Thoracic aorta (tissue), 2 donors: Measurements from ENCODE around the gene L1TD1. TPM values are rescaled to one million over a fixed set of nuclear protein-coding genes. Genes with fewer than 3 reads are reported as not detected.

Experiments used
- ATAC-seq: fragments of 150-250 bp; one replicate; pipeline ENCODE4 v1.8.0; 2017; ENCODE audit warnings: low read depth; ENCODE audit not compliant: insufficient number of reproducible peaks, low FRiP score
- DNase-seq: peaks from one replicate; pipeline ENCODE4 v3.0.0-alpha.2; 2020; ENCODE audit warnings: low spot score
- H3K27ac ChIP-seq, 2 donors: fragments of 200-600 bp; sonication (generic); 1 replicate in 1 of 2; 2 replicates in 1 of 2; pipeline ENCODE4 v1.5.1; 2016; ENCODE audit warnings: mild to moderate bottlenecking in 2 of 2, moderate library complexity in 2 of 2
- H3K27me3 ChIP-seq: fragments of 200-600 bp; sonication (generic); replicated peaks from 2 replicates; pipeline ENCODE4 v1.6.0; 2016; ENCODE audit warnings: mild to moderate bottlenecking; ENCODE audit not compliant: insufficient read depth
- H3K36me3 ChIP-seq: fragments of 200-600 bp; sonication (generic); one replicate; pipeline ENCODE4 v1.5.1; 2016
- H3K4me1 ChIP-seq, 2 donors: fragments of 200-600 bp; sonication (generic); 1 replicate in 1 of 2; 2 replicates in 1 of 2; pipeline versions ENCODE4 v1.5.1 to v1.6.0; 2016; ENCODE audit warnings: low read depth in 2 of 2, mild to moderate bottlenecking in 1 of 2; ENCODE audit not compliant: control insufficient read depth in 1 of 2
- H3K4me3 ChIP-seq: fragments of 200-600 bp; sonication (generic); 2 replicates; pipeline ENCODE4 v1.5.1; 2016; ENCODE audit warnings: mild to moderate bottlenecking
- H3K9me3 ChIP-seq: fragments of 200-600 bp; sonication (generic); 2 replicates; pipeline ENCODE4 v1.5.1; 2016
- CTCF ChIP-seq: fragments of 200-600 bp; sonication (generic); IDR thresholded peaks from one replicate; pipeline ENCODE4 v1.5.1; 2019; ENCODE audit warnings: antibody characterized with exemption
- total RNA-seq, 2 donors: library from RNA; depleted of rRNA; stranded (reverse); fragments of >200 nt; gene quantifications; one replicate each; pipeline versions ENCODE4 v1.1.0 to v1.2.3, GENCODE V29; 2016

Gene L1TD1
- total RNA-seq, 2 donors from 2014 or later = 0.63 TPM; not detected in 1

- Histone ChIP-seq H3K27me3 (no peaks in the 10 kb centered on the region), H3K4me1 (no peaks in the 10 kb centered on the region), H3K4me3 (no peak overlapping the region), H3K27ac (no peak overlapping the region), H3K36me3 (no peaks in the 10 kb centered on the region), H3K9me3 (no peaks in the 10 kb centered on the region)
- no peak for TF ChIP-seq CTCF
- ATAC-seq (no peak), DNase-seq (no peak)
These were observed 33.7 kb downstream of the L1TD1 start for GRCh38 chr1:62228136-62228882.

GRCh38 chr1:62228883-62229187, 34.2 kb downstream of the L1TD1 start:
- no peaks in the 10 kb centered on the region for H3K4me1 ChIP-seq
- no peak overlapping the region for H3K27ac ChIP-seq
- H3K4me3 ChIP-seq = no peak overlapping the region
- DNase-seq = no peak
- H3K9me3 ChIP-seq = no peaks in the 10 kb centered on the region
- no peak for TF ChIP-seq CTCF
- no peaks in the 10 kb centered on the region for H3K36me3 ChIP-seq
- H3K27me3 ChIP-seq = no peaks in the 10 kb centered on the region
- ATAC-seq = no peak

- H3K36me3 ChIP-seq = no peaks in the 10 kb centered on the region
- no peaks in the 10 kb centered on the region for H3K27me3 ChIP-seq
- no peak overlapping the region for H3K27ac ChIP-seq
- no peak overlapping the region for H3K4me3 ChIP-seq
- H3K9me3 ChIP-seq = no peaks in the 10 kb centered on the region
- no peak for ATAC-seq
- no peaks in the 10 kb centered on the region for H3K4me1 ChIP-seq
- DNase-seq = no peak
- no peak for TF ChIP-seq CTCF
These were observed 34.8 kb downstream of the L1TD1 start for GRCh38 chr1:62229468-62229867.

- no peak overlapping the region for H3K4me3 ChIP-seq
- no peaks in the 10 kb centered on the region for H3K36me3 ChIP-seq
- no peak for ATAC-seq
- no peak for DNase-seq
- H3K27me3 ChIP-seq = no peaks in the 10 kb centered on the region
- no peak overlapping the region for H3K27ac ChIP-seq
- no peak for TF ChIP-seq CTCF
- H3K4me1 ChIP-seq = no peaks in the 10 kb centered on the region
- H3K9me3 ChIP-seq = no peaks in the 10 kb centered on the region
These were observed 35.3 kb downstream of the L1TD1 start for GRCh38 chr1:62229932-62230331.

- ATAC-seq (no peak), DNase-seq (no peak)
- H3K27ac ChIP-seq = no peak overlapping the region
- no peaks in the 10 kb centered on the region for H3K4me1 ChIP-seq
- H3K27me3 ChIP-seq = no peaks in the 10 kb centered on the region
- H3K36me3 ChIP-seq = no peaks in the 10 kb centered on the region
- no peaks in the 10 kb centered on the region for H3K9me3 ChIP-seq
- TF ChIP-seq CTCF = no peak
- no peak overlapping the region for H3K4me3 ChIP-seq
These were observed 36.1 kb downstream of the L1TD1 start for GRCh38 chr1:62230718-62231117.
